SK-N-SH treated with all-trans-retinoic acid at 6 μM for 48 hours (cell line): Measurements from ENCODE around the gene REXO1.

ENCODE experiments used
- ATAC-seq: fragments of 200-7000 bp; cut with Tn5 transposase; 3 replicates; pipeline ENCODE4 v1.9.1; 2020; ENCODE audit warnings: mild to moderate bottlenecking, moderate library complexity
- ARNTL ChIP-seq: fragments of 450-650 bp; formaldehyde crosslinking; IDR thresholded peaks from 2 replicates; pipeline ENCODE4 v1.5.0; 2020; ENCODE audit warnings: low read depth, mild to moderate bottlenecking, moderate library complexity, borderline replicate concordance
- BACH2 ChIP-seq: fragments of 250-450 bp; sonication (Bioruptor Pico); IDR thresholded peaks from 2 replicates; pipeline ENCODE4 v1.9.0; 2021; ENCODE audit warnings: mild to moderate bottlenecking, borderline replicate concordance
- CREB5 ChIP-seq: fragments of 250-450 bp; sonication (Bioruptor Pico); IDR thresholded peaks from 2 replicates; pipeline ENCODE4 v1.5.1; 2020; ENCODE audit warnings: low read depth, mild to moderate bottlenecking, moderate library complexity
- CSDC2 ChIP-seq: fragments of 250-450 bp; sonication (Bioruptor Pico); IDR thresholded peaks from 2 replicates; pipeline ENCODE4 v1.5.0; 2020; ENCODE audit warnings: mild to moderate bottlenecking, moderate library complexity
- CSRNP3 ChIP-seq: fragments of 250-450 bp; sonication (Bioruptor Pico); IDR thresholded peaks from 2 replicates; pipeline ENCODE4 v1.5.1; 2021; ENCODE audit warnings: mild to moderate bottlenecking, moderate library complexity
- ESRRG ChIP-seq: fragments of 250-450 bp; sonication (Bioruptor Pico); IDR thresholded peaks from 2 replicates; pipeline ENCODE4 v1.6.1; 2021; ENCODE audit warnings: mild to moderate bottlenecking
- GLIS3 ChIP-seq: fragments of 250-450 bp; sonication (Bioruptor Pico); IDR thresholded peaks from 2 replicates; pipeline ENCODE4 v1.5.0; 2020; ENCODE audit warnings: mild to moderate bottlenecking, moderate library complexity
- OSR1 ChIP-seq: fragments of 250-450 bp; sonication (Bioruptor Pico); IDR thresholded peaks from 2 replicates; pipeline ENCODE4 v1.8.0; 2022; ENCODE audit warnings: moderate library complexity, mild to moderate bottlenecking, inconsistent platforms
- PATZ1 ChIP-seq: fragments of 250-450 bp; sonication (Bioruptor Pico); IDR thresholded peaks from 2 replicates; pipeline ENCODE4 v1.8.0; 2020; ENCODE audit warnings: mild to moderate bottlenecking, moderate library complexity, borderline replicate concordance
- PPARA ChIP-seq: fragments of 250-450 bp; sonication (Bioruptor Pico); IDR thresholded peaks from 2 replicates; pipeline ENCODE4 v1.5.0; 2020; ENCODE audit warnings: mild to moderate bottlenecking, borderline replicate concordance
- RARB ChIP-seq: fragments of 250-450 bp; sonication (Bioruptor Pico); IDR thresholded peaks from 2 replicates; pipeline ENCODE4 v1.8.0; 2021; ENCODE audit warnings: mild to moderate bottlenecking, moderate library complexity
- SNAI2 ChIP-seq: fragments of 250-450 bp; sonication (Bioruptor Pico); IDR thresholded peaks from 2 replicates; pipeline ENCODE4 v1.5.0; 2020; ENCODE audit warnings: mild to moderate bottlenecking, moderate library complexity
- TCF4 ChIP-seq: fragments of 250-450 bp; sonication (Bioruptor Pico); IDR thresholded peaks from 2 replicates; pipeline ENCODE4 v1.8.0; 2021; ENCODE audit warnings: mild to moderate bottlenecking, moderate library complexity, borderline replicate concordance
- TOX ChIP-seq: fragments of 250-450 bp; sonication (Bioruptor Pico); IDR thresholded peaks from 2 replicates; pipeline ENCODE4 v1.8.0; 2021; ENCODE audit warnings: mild to moderate bottlenecking, moderate library complexity, borderline replicate concordance
- ZC3H10 ChIP-seq: fragments of 250-450 bp; sonication (Bioruptor Pico); IDR thresholded peaks from 2 replicates; pipeline ENCODE4 v1.5.1; 2021; ENCODE audit warnings: mild to moderate bottlenecking, moderate library complexity
- ZFP3 ChIP-seq: fragments of 250-450 bp; sonication (Bioruptor Pico); IDR thresholded peaks from 2 replicates; pipeline ENCODE4 v1.5.0; 2020; ENCODE audit warnings: mild to moderate bottlenecking, moderate library complexity
- ZFP30 ChIP-seq: fragments of 450-650 bp; formaldehyde crosslinking; IDR thresholded peaks from 2 replicates; pipeline ENCODE4 v1.5.0; 2022; ENCODE audit warnings: mild to moderate bottlenecking, moderate library complexity
- ZNF565 ChIP-seq: fragments of 450-650 bp; formaldehyde crosslinking; conservative IDR thresholded peaks from 2 replicates; pipeline ENCODE4 v1.5.0; 2020; ENCODE audit warnings: low read depth, mild to moderate bottlenecking, moderate library complexity
- ZNF70 ChIP-seq: fragments of 450-650 bp; formaldehyde crosslinking; IDR thresholded peaks from 2 replicates; pipeline ENCODE4 v1.5.0; 2020; ENCODE audit warnings: mild to moderate bottlenecking, moderate library complexity
- ZNF8 ChIP-seq: fragments of 450-650 bp; formaldehyde crosslinking; IDR thresholded peaks from 2 replicates; pipeline ENCODE4 v1.5.0; 2020; ENCODE audit warnings: mild to moderate bottlenecking, moderate library complexity
- TF ChIP-seq, protein P1 (sequence below): fragments of 250-450 bp; sonication (Bioruptor Pico); IDR thresholded peaks from 2 replicates; pipeline ENCODE4 v1.8.0; 2021; ENCODE audit warnings: low read depth, mild to moderate bottlenecking, moderate library complexity, borderline replicate concordance
- TF ChIP-seq, protein P2 (sequence below): fragments of 250-450 bp; sonication (Bioruptor Pico); IDR thresholded peaks from 2 replicates; pipeline ENCODE4 v1.5.0; 2020; ENCODE audit warnings: mild to moderate bottlenecking, moderate library complexity

REXO1 gene

DNA sequence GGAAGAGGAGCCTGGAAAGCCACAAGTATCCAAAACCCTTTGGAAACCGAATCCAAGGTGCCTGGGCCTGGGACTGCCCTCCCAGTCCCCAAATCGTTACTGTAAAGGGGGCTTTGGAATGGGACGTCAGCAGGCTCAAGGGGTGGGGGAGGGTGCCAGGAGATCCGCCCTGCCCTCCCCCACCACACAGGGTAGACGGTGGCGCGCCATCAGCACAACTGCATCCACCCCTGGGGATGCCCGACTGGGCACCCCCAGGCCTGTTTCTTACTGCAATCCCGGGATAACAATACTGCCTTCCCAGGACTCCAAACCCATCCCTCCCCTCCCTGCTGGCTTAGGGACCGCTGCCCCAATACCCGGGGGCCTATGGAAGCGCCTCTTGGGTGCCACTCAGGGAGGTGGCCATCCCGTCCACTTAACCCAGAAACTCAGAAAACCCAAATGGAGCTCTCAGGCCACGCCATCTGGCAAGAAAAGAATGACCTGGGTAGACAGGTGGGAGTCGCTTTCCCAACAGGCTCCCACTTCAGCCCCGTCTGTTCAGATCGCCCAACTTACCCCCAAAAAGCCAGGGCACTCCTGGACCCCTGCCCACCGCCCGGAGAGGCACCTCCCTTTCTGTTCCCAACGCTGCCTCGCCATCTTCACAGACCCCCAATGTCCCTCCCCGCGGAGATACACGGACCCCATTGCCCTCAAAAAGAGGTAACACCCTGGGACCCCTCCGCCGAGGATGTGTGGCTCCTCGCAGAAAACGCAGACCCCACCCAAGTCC lies 12.7 kb upstream of the REXO1 start:
- no peak for ATAC-seq
- TF ChIP-seq PPARA (CRISPR knock-in tag) (no peak), ZFP30 (CRISPR knock-in tag) (no peak)

DNA sequence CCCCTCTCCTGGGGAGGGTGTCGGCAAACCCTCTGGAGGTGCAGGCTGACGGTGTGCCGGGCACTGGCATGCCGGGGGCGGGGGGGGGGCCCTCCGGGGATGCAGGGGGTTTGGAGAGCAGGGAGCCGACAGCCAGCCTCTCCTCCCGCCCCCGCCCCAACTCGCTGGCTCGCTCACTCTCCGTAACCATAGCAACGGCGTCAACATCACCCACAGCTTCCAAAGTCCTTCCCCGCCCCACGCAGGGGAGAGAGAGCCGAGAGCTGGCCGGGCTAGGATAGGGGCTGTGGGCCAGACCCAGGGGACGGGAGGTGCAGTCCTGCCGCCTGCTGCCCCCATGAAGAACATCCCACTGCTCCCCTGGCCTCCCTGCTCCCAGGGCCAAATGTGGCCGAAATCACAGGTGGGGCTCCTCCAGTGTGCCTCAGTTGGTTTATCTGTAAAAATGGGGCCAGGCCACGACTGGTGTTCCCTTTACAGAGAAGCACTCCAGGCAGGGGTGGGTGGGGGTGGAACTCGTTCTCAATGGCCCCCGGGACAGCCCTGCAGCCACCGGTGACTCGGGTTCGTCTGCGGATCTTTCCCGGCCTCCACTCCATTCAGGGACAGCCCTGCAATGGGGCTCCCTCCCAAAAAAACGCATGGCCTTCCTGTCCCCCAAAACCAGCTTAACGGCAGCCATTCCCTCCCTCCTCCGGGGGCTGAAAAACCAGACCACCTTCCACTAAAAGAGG lies 11.9 kb upstream of the REXO1 start:
- no peak for TF ChIP-seq CREB5 (CRISPR knock-in tag)
- TF ChIP-seq ESRRG = no peak
- no peak for TF ChIP-seq ZC3H10 (CRISPR knock-in tag)
- TF ChIP-seq OSR1 = no peak
- TF ChIP-seq TCF4 = no peak
- no peak for TF ChIP-seq GLIS3
- TF ChIP-seq CSDC2 = no peak
- TF ChIP-seq BACH2 (CRISPR knock-in tag) = no peak
- TF ChIP-seq, protein P1, sequence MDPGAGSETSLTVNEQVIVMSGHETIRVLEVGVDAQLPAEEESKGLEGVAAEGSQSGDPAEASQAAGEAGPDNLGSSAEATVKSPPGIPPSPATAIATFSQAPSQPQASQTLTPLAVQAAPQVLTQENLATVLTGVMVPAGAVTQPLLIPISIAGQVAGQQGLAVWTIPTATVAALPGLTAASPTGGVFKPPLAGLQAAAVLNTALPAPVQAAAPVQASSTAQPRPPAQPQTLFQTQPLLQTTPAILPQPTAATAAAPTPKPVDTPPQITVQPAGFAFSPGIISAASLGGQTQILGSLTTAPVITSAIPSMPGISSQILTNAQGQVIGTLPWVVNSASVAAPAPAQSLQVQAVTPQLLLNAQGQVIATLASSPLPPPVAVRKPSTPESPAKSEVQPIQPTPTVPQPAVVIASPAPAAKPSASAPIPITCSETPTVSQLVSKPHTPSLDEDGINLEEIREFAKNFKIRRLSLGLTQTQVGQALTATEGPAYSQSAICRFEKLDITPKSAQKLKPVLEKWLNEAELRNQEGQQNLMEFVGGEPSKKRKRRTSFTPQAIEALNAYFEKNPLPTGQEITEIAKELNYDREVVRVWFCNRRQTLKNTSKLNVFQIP (CRISPR knock-in tag) = no peak
- TF ChIP-seq, all 23 proteins: peak for 0
- no peak for ATAC-seq

GRCh38 chr19:1859331-1859781 lies 11.1 kb upstream of the REXO1 start:
- ATAC-seq = no peak
- TF ChIP-seq ZC3H10 (CRISPR knock-in tag) (no peak), ZNF70 (CRISPR knock-in tag) (no peak), CSRNP3 (CRISPR knock-in tag) (no peak), ZFP3 (no peak), BACH2 (CRISPR knock-in tag) (no peak), CSDC2 (no peak), ESRRG (no peak), SNAI2 (CRISPR knock-in tag) (no peak), PATZ1 (no peak), ZNF565 (CRISPR knock-in tag) (no peak), PPARA (CRISPR knock-in tag) (no peak), ZNF8 (no peak), CREB5 (CRISPR knock-in tag) (no peak), RARB (no peak), TOX (CRISPR knock-in tag) (no peak), OSR1 (no peak), ARNTL (CRISPR knock-in tag) (no peak)
- TF ChIP-seq, protein P1 (CRISPR knock-in tag) = no peak
- TF ChIP-seq, protein P2, sequence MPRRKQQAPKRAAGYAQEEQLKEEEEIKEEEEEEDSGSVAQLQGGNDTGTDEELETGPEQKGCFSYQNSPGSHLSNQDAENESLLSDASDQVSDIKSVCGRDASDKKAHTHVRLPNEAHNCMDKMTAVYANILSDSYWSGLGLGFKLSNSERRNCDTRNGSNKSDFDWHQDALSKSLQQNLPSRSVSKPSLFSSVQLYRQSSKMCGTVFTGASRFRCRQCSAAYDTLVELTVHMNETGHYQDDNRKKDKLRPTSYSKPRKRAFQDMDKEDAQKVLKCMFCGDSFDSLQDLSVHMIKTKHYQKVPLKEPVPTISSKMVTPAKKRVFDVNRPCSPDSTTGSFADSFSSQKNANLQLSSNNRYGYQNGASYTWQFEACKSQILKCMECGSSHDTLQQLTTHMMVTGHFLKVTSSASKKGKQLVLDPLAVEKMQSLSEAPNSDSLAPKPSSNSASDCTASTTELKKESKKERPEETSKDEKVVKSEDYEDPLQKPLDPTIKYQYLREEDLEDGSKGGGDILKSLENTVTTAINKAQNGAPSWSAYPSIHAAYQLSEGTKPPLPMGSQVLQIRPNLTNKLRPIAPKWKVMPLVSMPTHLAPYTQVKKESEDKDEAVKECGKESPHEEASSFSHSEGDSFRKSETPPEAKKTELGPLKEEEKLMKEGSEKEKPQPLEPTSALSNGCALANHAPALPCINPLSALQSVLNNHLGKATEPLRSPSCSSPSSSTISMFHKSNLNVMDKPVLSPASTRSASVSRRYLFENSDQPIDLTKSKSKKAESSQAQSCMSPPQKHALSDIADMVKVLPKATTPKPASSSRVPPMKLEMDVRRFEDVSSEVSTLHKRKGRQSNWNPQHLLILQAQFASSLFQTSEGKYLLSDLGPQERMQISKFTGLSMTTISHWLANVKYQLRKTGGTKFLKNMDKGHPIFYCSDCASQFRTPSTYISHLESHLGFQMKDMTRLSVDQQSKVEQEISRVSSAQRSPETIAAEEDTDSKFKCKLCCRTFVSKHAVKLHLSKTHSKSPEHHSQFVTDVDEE (CRISPR knock-in tag) = no peak
